ENCODE results near the gene DCAF4.
"Not testable (repeated sequence)": the region's sequence is repeated elsewhere in the genome, so short reads cannot be mapped to it uniquely, and the experiment has no call there.

Gene DCAF4

DNA sequence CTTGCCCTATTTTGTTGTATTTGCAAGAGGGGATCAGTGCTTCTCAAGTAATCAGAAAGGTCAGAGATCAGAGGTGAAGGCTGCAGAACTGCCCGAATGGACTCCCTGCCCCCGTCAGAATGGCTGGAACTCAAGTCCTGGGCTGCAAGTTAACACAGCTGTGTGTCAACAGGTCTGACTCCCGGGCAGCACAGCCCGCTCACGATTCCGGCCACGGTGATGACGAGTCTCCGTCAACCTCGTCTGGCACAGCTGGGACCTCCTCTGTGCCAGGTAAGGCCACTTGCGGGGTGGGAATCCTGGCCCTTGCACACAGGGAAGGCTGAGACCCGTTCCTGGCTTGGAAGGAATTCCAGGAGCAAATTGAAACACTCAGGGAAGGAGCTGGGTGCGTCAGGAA, 13.4 kb downstream of the DCAF4 start:
- no peak for DNase-seq

DNA sequence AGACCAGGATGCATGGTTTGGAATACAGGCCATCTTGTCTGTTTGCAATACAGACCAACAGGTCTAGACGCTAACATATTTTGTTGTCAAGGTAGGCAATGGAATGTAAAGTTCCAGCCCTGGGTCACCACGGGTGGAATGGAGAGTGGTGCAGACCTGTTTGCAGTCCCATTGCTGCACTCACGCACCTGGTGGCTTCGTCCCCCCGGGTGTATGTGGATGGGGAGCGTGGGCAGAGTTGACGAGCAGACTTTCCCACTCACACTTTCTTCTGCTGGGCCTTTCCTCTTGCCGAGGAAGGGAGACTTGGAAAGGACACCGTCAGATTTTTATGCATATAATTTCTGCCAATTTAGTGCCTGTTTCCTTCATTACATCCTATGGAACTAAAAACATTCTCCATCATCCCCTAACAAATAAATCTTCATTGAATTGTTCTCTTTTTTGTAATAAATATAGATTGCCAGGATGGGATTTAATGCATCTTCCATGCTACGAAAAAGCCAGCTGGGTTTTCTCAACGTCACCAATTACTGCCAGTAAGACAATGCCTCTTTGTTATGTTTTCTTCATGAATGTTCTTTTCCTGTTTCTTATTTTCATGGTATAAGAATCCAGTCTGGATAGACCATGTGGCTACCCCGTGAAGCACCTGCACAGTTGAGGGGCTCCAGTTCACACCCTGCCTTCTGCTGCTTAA, 15.2 kb downstream of the DCAF4 start:
- no peak for DNase-seq

DNA sequence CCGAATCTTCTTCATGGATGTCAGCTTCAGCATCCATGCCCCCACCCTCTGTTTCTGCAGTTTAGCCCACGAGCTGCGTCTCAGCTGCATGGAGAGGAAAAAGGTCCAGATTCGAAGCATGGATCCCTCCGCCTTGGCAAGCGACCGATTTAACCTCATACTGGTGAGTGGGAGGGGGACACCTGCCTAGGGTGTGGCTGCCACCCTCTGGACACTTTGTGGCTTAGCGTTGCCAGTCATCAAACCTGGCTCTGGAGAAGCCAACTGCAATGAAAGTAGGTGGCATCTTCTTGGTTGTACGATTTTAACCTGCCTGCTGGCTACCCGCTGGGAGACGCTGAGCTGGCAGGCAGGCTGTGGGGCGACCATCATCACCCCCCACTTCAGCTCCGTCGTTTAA, 16.7 kb downstream of the DCAF4 start:
- no peak for DNase-seq

DNA sequence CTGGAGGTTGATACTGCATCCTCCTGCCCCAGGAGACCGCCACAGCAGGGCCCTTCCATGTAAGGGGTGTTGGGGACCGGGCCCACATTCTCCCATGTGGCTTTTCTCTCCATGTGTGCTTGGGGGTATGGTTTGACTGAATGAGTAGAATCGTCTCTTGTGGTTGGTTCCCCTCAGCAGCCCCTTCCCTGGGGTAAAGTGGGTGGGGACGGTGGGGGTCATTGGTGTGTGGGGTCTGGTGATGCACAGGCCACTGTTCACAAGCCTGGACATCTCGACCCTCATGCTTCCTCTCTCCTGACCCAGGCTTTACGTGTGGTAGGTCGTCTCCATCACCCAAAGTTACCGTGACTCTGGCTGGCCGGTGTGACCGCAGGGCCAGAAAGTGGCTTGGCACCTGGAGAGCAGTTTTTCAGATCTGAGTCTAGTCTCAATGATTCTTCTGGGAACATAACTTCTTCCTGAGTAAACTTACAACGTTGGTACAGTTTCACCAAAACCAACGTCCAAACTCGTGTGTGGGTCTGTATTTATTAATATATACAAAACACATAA, 17.7 kb downstream of the DCAF4 start:
- DNase-seq, result no peak

DNA sequence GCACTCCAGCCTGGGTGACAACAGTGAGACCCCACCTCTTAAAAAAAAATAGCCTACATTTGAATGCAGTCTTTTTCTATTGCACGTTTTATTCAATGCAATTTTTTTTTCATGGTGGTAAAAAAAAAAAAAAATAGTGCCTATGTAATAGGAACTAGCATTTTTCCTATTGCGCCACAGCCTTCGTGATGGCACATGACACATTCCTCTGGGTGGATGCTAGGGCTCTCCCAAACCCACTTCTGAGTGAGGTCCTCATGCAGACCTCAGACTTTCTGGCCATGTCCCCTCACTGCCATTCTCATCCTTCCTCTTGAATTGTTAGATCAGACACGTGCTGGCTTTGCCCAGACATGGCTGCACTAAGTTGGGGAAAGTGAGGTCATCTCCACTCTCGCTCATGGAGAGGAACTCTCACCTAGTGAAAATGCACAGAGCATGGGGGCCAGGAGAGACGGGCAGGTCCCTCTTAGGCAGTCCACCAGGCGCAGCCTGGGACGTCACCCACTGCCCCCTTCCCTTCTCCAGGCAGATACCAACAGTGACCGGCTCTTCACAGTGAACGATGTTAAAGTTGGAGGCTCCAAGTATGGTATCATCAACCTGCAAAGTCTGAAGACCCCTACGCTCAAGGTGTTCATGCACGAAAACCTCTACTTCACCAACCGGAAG, 19.2 kb downstream of the DCAF4 start:
- DNase-seq, result no peak

DNA sequence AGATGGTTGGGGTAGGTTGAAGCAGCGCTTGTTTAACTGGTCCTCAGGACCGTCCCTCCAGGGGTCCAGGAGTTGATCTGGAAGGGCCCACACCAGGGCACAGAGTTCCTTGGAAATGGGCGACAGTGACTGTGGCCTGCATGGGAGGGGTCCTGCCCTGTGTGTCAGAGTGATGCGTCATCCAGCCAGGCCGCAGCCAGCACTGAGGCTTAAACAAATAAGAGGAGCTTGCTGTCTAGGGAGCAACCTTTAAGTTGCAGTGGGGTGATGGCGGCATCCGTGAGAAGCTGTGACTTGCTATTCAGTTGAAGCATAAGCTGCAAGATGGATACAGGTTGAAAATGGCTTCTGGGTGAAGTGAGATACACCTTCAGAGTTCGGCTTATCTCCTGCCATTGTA, 20.2 kb downstream of the DCAF4 start:
- no peak for DNase-seq

DNA sequence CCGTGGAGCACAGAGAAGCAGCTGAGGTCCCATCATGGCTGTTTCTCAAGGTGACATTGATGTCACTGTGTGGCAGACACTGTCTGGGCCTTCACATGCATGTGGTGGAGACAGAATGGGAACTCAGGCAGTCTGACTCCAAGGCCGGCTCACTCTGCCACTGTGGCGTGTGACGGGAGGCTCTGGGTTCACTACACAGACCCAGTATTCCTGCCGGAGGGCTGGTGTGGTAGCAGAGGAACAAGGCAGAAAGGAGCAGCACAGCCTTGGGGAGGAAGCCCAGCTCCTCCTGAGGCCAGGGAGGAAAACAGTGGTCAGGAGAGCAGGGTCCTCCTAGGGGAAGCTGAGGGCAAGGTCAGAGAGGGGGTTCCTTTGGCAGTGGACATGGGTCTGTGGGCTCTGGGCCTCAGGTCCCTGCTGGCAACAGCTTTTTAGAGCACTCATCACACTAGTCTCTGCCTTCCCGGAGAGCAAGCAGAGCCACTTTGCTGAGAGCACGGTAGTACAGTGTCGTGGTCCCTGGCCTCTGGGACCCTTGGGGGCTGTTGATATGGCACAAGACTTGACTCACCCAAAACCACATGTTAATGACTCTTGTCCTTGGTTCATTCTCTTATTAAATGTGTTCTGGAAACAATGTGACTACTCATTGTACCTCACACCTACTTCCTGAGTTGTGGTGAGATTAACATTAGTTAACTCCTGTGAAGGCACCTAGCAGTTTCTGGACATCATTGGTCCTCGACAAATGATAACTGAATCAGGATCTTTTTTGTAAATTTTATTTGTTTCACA, 21.3 kb downstream of the DCAF4 start:
- DNase-seq, result no peak

DNA sequence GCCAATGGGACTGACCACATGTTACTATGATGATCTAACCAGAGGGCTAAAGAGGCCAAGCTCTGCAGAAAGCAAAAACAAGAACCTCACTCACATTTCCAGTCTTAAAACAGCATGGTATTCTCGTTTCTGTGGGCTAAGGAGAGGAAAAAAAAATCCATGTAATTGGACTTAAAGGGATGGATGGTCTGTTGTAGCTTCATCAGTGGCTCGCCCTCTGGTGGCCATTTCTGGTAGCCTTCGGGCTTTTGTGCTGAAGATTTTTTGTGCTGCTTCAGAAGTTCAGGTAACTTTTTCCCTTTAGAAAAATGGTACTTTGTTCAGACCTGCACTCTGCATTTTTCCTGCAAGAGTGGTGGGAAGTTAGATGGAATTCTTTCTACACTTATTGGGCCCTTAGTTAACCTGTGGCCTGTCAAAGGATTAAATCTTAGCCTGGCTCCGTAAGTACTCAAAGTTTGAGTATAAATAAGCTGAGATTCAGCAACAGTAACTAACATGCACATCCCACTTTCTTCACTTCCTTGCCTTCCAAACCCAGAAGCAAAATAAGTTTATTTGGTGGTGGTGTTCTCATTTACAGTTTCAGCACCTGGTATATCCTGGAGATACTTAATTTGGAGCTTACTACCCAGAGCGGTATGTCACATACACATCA, 22.3 kb downstream of the DCAF4 start:
- peak; percentile 68 for DNase-seq

DNA sequence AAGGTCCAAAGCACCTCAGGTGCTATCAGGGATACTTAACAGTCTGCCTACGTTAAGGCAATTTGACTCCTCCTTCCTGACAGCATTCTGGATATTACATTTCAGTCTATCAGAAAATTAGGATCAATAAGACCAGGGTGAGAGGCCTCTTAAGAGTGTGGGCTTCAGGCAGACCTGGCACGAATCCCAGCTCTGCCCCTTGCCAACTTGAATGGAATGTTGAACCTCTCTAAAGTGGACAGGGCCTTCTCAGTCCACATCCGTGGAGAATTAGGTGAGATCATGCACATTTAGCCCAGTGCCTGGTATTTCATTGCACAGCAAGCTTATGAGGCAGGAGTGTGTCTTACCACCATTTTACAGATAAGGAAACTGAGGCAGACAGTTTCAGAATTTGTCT, 25.9 kb downstream of the DCAF4 start:
- DNase-seq, result no peak

DNA sequence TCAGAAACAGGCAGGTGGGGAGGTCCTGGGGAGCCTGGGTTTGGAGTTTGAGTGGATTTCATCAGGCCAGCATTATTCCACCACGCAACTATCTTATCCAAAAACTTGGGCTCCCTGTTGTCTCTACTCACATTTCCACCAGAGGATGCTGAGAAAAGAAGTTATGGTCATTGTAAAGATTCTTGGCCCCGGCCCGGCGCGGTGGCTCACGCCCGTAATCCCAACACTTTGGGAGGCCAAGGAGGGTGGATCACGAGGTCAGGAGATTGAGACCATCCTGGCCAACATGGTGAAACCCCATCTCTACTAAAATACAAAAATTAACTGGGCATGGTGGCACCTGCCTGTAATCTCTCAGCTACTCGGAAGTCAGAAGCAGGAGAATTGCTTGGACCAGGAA, 30.5 kb downstream of the DCAF4 start:
- not testable (repeated sequence) for DNase-seq

DNA sequence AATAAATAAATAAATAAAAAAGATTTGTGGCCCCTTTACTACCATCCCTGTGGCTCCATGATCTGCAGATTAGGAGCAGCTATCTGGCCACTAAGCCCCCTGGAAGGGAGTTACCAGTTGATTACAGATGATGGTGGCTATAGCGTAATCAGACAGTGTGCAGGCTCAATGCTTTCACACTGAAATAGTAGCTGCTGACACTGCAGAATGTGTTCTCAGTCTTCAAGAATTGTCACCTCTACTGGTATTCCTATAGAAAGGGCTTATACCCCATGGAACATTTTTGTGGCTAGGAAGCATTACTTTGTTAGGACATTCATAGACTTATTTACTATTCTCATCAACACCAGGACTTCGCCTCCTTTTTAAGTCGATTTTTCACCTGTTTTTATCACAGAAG, 30.9 kb downstream of the DCAF4 start:
- no peak for DNase-seq

DNA sequence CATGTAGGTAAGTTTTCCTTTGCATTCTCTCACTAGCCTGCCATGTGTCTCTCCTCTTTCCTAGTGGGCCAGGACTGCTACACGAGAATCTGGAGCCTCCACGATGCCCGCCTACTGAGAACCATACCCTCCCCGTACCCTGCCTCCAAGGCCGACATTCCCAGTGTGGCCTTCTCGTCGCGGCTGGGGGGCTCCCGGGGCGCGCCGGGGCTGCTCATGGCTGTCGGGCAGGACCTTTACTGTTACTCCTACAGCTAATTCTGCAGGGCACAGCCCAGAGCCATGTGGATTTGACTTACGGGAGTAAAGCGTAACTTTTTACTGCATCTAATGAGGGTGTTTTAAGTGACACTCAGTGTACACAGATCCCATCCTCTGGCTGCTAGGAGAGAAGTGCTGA, 32.3 kb downstream of the DCAF4 start:
- no peak for DNase-seq

DNA sequence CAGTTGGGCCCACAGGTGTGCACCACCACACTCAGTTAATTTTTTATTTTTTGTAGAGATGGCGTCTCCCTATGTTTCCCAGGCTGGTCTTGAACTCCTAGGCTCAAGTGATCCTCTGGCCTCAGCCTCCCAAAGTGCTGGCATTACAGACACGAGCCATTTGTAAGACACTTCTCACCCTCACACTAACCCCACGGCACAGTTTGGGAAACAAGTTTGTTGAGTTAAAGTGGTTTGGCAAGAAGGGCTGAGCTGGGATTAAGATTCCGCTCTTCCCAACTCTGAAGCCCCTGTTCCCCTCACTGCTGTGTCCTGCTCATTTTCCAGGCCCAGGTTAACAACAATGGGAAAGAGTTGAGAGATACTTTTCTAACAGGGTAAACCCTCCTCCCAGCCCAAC, 34.8 kb downstream of the DCAF4 start:
- DNase-seq, result not testable (repeated sequence)

DNA sequence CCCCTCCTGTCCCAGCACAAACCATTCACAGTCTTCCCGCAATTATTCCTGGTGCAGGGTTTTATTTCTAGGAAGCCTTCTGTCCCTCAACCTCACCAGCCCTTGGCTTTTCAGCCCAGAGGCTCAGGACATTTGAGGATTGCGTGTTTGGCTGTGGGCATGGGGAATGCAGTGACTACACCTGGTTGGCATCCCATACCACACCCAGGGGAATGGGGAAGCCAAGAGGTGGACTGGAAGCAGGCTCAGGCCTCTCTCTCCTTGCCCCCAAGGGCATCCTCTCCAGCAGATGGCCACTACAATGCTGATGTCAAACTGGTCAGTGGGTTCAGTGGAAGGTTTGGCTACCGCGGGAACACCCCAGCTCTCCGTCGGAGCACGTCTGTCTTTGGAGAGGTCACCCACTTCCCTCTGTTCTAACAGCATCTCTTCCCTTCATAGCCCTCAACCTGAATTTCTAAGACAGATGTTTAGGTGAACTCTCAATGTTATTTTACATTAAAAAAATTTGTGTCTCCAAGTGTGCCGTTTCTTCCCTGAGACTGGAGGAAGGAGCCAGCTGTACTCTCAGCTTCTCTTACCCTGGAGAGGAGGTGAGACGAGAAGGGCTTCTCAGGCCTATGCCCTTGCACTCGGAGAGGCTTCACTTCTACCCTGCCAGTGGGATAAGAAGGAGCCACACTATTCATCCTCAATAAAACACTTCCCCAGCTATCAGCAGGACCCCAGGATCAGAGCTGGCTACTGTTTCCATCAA, 35.5 kb downstream of the DCAF4 start:
- no peak for DNase-seq

DNA sequence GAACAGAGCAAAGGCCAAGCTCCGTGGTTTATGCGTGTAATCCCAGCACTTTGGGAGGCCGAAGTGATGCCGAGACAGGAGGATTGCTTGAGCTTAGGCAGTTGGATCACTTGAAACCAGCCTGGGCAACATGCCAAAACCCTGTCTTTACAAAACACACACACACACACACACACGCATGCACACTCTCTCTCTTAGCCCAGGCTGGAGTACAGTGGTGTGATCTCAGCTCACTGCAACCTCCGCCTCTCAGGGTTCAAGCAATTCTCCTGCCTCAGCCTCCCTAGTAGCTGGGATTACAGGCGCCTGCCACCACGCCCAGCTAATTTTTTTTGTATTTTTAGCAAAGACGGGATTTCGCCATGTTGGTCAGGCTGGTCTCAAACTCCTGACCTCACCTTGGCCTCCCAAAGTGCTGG, 36.1 kb downstream of the DCAF4 start:
- DNase-seq, result not testable (repeated sequence)

DNA sequence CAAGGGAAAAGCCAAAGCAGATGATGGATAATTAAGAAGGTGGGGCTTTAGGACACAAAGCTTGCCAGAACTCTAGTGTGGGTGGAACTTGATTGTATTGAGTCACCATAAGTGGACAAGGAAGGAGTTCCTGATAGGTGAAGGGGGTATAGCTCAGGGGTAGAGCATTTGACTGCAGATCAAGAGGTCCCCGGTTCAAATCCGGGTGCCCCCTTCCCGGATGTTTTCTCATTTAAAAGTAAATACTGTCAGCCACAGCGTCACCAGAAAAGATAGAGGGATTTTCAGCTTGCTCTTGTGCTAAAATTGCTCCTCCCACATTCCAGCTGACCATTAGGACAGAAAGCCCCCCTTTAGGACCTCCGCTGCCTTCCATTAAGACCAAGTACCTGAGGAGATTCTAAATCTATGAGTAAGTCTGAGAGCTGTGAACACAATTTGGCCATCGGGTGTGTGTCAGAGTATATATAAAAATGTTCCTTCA, 36.6 kb downstream of the DCAF4 start:
- DNase-seq, result no peak

DNA sequence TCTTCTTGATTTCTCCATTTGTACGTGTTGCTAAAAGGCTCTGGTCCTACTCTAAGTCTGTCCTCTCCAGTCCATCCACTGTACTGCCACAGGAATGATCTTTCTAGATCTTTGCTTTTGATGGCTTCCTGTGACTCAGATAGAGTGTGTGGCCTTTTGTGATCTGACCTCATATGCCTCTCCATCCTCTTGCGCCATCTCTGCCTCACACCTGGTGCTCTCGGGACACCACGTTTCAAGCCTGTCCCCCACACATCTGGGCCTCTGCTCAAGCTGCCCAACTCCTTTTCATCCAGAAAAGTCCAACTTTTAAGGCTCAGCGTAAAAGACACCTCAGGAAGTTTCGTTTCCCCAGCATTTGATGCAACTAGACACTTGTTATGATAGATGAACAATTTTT, 39.0 kb downstream of the DCAF4 start:
- DNase-seq, result no peak

DNA sequence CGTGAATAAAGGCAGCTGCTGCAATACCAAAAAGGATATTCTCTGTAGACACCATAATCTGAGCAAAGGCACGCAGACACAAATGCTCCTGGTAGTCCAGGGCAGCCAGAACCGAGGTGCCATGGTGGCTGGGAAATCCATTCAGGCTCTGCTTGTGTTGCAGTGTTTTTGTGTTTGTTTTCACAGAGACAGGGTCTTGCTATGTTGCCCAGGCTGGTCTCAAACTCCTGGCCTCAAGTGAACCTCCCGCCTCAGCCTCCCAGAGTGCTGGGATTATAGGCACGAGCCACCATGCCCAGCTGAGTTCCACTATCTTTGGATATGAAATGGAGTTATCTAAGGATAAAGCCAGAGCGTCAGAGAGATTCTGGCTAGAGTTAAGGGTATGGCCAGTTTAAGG, 39.8 kb downstream of the DCAF4 start:
- DNase-seq, result no peak

DNA sequence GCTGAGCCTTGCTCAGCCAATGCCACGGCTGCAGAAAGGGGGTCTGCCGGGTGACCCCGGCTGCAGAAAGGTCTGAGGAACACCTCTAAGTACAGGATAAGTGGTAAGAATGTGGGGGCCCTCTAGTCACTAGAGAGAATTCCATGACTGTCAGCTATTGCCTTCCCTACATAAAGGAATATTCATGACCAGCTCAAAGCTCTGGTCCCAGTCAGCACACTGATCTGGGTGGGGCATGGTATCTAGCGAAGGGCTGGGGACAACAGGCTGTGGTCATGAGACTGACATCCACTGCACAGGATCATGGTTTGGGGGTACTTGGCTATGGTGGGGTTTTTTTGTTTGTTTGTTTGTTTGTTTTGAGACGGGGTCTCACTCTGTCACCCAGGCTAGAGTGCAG, 42.1 kb downstream of the DCAF4 start:
- DNase-seq, result no peak

DNA sequence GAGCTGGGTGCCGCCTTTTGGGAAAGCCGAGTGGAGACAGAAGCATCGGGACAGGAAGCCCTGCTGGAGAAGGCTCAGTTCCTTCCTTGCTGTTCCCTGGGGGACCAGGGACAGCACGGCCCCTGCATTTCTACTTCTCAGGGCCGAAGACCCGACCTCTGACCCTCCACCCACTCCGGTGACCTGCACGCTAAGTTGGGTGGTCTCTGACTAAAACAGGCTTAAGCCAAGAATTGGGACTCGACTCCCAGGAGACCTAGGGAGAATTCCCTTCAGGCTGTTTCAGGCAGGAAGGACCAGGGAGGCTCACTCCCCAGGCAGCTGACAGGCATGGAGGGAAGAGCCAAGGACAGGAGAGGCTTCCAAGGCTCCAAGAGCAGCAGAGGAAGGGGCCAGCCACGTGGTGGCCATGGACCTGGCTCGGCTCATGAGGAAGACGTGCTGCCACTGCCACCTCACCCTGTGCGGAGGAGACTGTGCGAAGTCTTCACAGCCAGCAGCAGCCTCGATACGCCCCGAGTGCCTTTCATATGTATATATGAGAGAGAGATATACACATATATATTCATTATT, 43.9 kb downstream of the DCAF4 start:
- no peak for DNase-seq

DNA sequence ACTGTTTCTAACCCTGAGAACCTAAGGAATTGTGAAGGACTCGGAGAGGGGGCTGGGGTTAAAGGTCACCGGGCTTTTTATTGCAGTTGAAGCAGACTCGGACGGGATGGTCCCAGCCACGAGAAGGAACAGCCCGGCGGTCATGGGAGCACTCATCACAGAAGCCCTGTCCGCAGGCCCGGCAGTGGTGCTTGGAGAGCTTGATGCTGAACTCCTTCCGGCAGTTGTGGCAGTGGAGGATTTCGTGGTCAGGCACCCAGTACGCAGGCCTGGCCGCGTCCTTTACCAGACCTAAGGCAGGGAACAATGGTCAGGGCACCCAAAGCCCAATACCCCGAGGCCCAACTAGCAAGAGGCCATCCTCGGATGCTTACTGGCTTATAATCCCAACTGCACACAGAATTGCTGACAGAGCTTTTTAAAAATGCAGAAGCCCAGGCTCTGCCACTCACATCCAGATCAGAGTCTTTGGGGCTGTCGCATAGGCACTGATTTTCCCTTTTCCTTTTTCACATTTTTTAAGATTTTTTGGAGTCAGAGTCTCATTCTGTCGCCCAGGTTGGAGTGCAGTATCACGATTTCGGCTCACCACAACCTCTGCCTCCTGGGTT, 44.7 kb downstream of the DCAF4 start:
- no peak for DNase-seq
